Naive thymus-derived CD4-positive, alpha-beta T cell (primary cell): ENCODE results near the gene ZNF3. TPM values are rescaled to one million over a fixed set of nuclear protein-coding genes. Genes with fewer than 3 reads are reported as not detected.
A peak's percentile ranks its signal among the peaks of the same experiment; 100 is the strongest.

Experiments
- ATAC-seq: fragments of 150-1000 bp; cut with Tn5 transposase; 2 replicates; pipeline ENCODE4 v1.10.0; 2021; ENCODE audit warnings: mild to moderate bottlenecking, moderate library complexity
- CTCF ChIA-PET: fragments of 350-600 bp; sonication (Branson Sonifier 250); formaldehyde crosslinking; loops from one replicate; lab custom pipeline; 2021; ENCODE audit warnings: antibody characterized with exemption; lab: Charles Lee
- POLR2A ChIA-PET: fragments of 350-600 bp; sonication (Branson Sonifier 250); formaldehyde crosslinking; loops from one replicate; lab custom pipeline; 2021; ENCODE audit warnings: antibody characterized with exemption, inconsistent platforms; lab: Charles Lee
- DNase-seq, 9 donors: peaks; one replicate each; pipeline versions ENCODE4 v3.0.0 to v3.0.0-alpha.2; 2020 to 2022; ENCODE audit warnings: mixed read lengths in 1 of 9
- H3K27ac ChIP-seq: one replicate; pipeline ENCODE4 v1.7.0; 2013; ENCODE audit warnings: mild to moderate bottlenecking, low read depth, low read length, moderate library complexity
- H3K27me3 ChIP-seq, 2 donors: one replicate each; pipeline ENCODE4 v1.7.0; 2013; ENCODE audit warnings: low read length in 2 of 2, mild to moderate bottlenecking in 2 of 2, moderate library complexity in 2 of 2; ENCODE audit not compliant: control insufficient read depth in 2 of 2, insufficient read depth in 2 of 2
- H3K36me3 ChIP-seq, 3 experiments: 1 replicate in 2 of 3; 2 replicates in 1 of 3; pipeline ENCODE4 v1.7.0; 2013; ENCODE audit warnings: low read length in 3 of 3, mild to moderate bottlenecking in 3 of 3, moderate library complexity in 1 of 3; ENCODE audit not compliant: insufficient read depth in 3 of 3, control insufficient read depth in 2 of 3
- H3K4me1 ChIP-seq, 2 donors: one replicate each; pipeline ENCODE4 v1.7.0; 2013; ENCODE audit warnings: low read length in 2 of 2, mild to moderate bottlenecking in 2 of 2, moderate library complexity in 1 of 2; ENCODE audit not compliant: control insufficient read depth in 2 of 2, insufficient read depth in 2 of 2
- H3K4me3 ChIP-seq: 2 replicates; pipeline ENCODE4 v1.7.0; 2013; ENCODE audit warnings: mild to moderate bottlenecking, low read length
- H3K9me3 ChIP-seq, 3 experiments: 1 replicate in 2 of 3; 2 replicates in 1 of 3; pipeline ENCODE4 v1.7.0; 2013; ENCODE audit warnings: low read length in 3 of 3; ENCODE audit not compliant: control insufficient read depth in 2 of 3
- H3K27ac Mint-ChIP-seq, 9 donors: one replicate each; pipeline ENCODE4 v1.8.0; 2020 to 2022; ENCODE audit warnings: mixed read lengths in 9 of 9, mild to moderate bottlenecking in 8 of 9, moderate library complexity in 5 of 9, inconsistent platforms in 2 of 9
- H3K27me3 Mint-ChIP-seq, 5 donors: one replicate each; pipeline ENCODE4 v1.8.0; 2021 to 2022; ENCODE audit warnings: mixed read lengths in 5 of 5, mild to moderate bottlenecking in 1 of 5
- H3K36me3 Mint-ChIP-seq, 5 donors: one replicate each; pipeline ENCODE4 v1.8.0; 2020 to 2022; ENCODE audit warnings: mixed read lengths in 5 of 5, mild to moderate bottlenecking in 3 of 5, inconsistent platforms in 1 of 5
- H3K4me1 Mint-ChIP-seq, 7 donors: one replicate each; pipeline ENCODE4 v1.8.0; 2020 to 2022; ENCODE audit warnings: mixed read lengths in 7 of 7, mild to moderate bottlenecking in 3 of 7, inconsistent platforms in 1 of 7
- H3K4me3 Mint-ChIP-seq, 10 donors: one replicate each; pipeline ENCODE4 v1.8.0; 2020 to 2022; ENCODE audit warnings: mild to moderate bottlenecking in 10 of 10, mixed read lengths in 10 of 10, moderate library complexity in 6 of 10, inconsistent platforms in 2 of 10
- H3K9me3 Mint-ChIP-seq, 11 donors: one replicate each; pipeline ENCODE4 v1.8.0; 2020 to 2022; ENCODE audit warnings: mixed read lengths in 11 of 11, mild to moderate bottlenecking in 4 of 11, inconsistent platforms in 1 of 11, moderate library complexity in 1 of 11
- intact Hi-C, 2 donors: fragments of 100-400 bp; cut with micrococcal nuclease; formaldehyde crosslinking; loops; one replicate each; pipeline ENCODE4 v1.15.1; 2023
- polyA plus RNA-seq, 2 donors: library from polyadenylated mRNA; unstranded; fragments of 300-500 nt; fragmentation: Illumina TruSeq; gene quantifications; one replicate each; pipeline ENCODE4 v1.2.3, GENCODE V29; 2021
- total RNA-seq, 6 experiments: library from RNA in 5 of 6; stranded (reverse) in 5 of 6; gene quantifications; 1 replicate in 5 of 6; 2 replicates in 1 of 6; pipeline ENCODE4 v1.2.3 and lab custom pipeline; 2021 to 2026

Gene ZNF3
- total and polyA plus RNA-seq, 7 experiments from 2014 or later = 20.3 to 48.0 (median 35.0) TPM

- ATAC-seq (peak; percentile 95), DNase-seq (peak; percentile 80 to 95 (median 91))
- Mint-ChIP-seq H3K4me3 (peak within 1 kb of the TSS; percentile 95 to 100 (median 98)), H3K27ac (peak within 1 kb of the TSS; percentile 98 to 100 (median 99)), H3K9me3 (peaks cover 0 to 4% (median 0%) of the 10 kb centered on the region in 11 donors), H3K27me3 (no peaks in the 10 kb centered on the region), H3K4me1 (peaks cover 13 to 46% (median 26%) of the 10 kb centered on the region in 7 donors), H3K36me3 (peaks cover 0 to 12% (median 0%) of the 10 kb centered on the region in 5 donors)
- intact Hi-C loops = loop anchor here (1.0 to 2.0 kb wide), 12 partner anchors 8 to 412 kb away; partner anchors contain the start of genes AP4M1 (in 2 of the 2), CNPY4 (in 2 of the 2), LAMTOR4 (in 2 of the 2) and MCM7 (in 2 of the 2)
- Histone ChIP-seq H3K27me3 (no peaks in the 10 kb centered on the region), H3K4me3 (peak within 1 kb of the TSS; percentile 99), H3K9me3 (no peaks in the 10 kb centered on the region), H3K4me1 (peaks cover 20 to 25% of the 10 kb centered on the region in 2 donors), H3K36me3 (peaks cover 0 to 32% (median 0%) of the 10 kb centered on the region in 3 experiments), H3K27ac (peak within 1 kb of the TSS; percentile 98)
- ChIA-PET POLR2A (interaction anchor here (0.6 to 7.6 kb wide), 29 partner anchors 9 to 356 kb away, joined by 3 to 107 read pairs (median 5); partner anchors contain the start of genes AP4M1, COPS6, GAL3ST4 and GPC2), CTCF (interaction anchor here (0.7 kb wide), 1 partner anchor 149 kb away, joined by 3 read pairs; no protein-coding TSS in a partner anchor)
Measured at GRCh38 chr7:100126931-100127865, 45.7 kb upstream of the ZNF3 start, which contains the start of gene MBLAC1. Gene MBLAC1, plus strand, starts transcription at chr7:100126967. Its CDS starts 429 bp downstream, at chr7:100127396.

- no peak for DNase-seq
- Mint-ChIP-seq H3K27ac (peak overlapping the region; percentile 98 to 100 (median 99)), H3K4me3 (peak overlapping the region; percentile 95 to 100 (median 98)), H3K27me3 (no peaks in the 10 kb centered on the region), H3K36me3 (peaks cover 0 to 12% (median 0%) of the 10 kb centered on the region in 5 donors), H3K9me3 (peaks cover 0 to 4% (median 0%) of the 10 kb centered on the region in 11 donors), H3K4me1 (peaks cover 8 to 43% (median 26%) of the 10 kb centered on the region in 7 donors)
- intact Hi-C loops = loop anchor here (1.0 to 2.0 kb wide), 6 partner anchors 22 to 302 kb away; partner anchors contain the start of genes COPS6 (in 1 of the 2), LAMTOR4 (in 1 of the 2), MEPCE (in 1 of the 2) and ZCWPW1 (in 1 of the 2)
- no peaks in the 10 kb centered on the region for H3K27me3 ChIP-seq
- CTCF ChIA-PET = interaction anchor here (0.6 to 0.7 kb wide), 3 partner anchors 25 to 149 kb away, joined by 3 read pairs; no protein-coding TSS in a partner anchor
- peak overlapping the region; percentile 98 for H3K27ac ChIP-seq
- H3K4me3 ChIP-seq = peak overlapping the region; percentile 99
- no peaks in the 10 kb centered on the region for H3K9me3 ChIP-seq
- peaks cover 0 to 35% (median 0%) of the 10 kb centered on the region in 3 experiments for H3K36me3 ChIP-seq
- POLR2A ChIA-PET = interaction anchor here (0.6 to 7.6 kb wide), 20 partner anchors 9 to 356 kb away, joined by 3 to 107 read pairs (median 4); partner anchors contain the start of genes AP4M1, COPS6, GAL3ST4 and GPC2
- ATAC-seq = no peak
- peaks cover 20 to 25% of the 10 kb centered on the region in 2 donors for H3K4me1 ChIP-seq
Measured at GRCh38 chr7:100126239-100126930, 44.9 kb upstream of the ZNF3 start.

GRCh38 chr7:100124301-100125230 lies 43.0 kb upstream of the ZNF3 start:
- Mint-ChIP-seq H3K9me3 (peaks cover 0 to 4% (median 0%) of the 10 kb centered on the region in 11 donors), H3K4me1 (peaks cover 12 to 44% (median 32%) of the 10 kb centered on the region in 7 donors), H3K4me3 (peak overlapping the region; percentile 15 to 100 (median 96)), H3K36me3 (peaks cover 0 to 12% (median 0%) of the 10 kb centered on the region in 5 donors), H3K27me3 (no peaks in the 10 kb centered on the region), H3K27ac (peak overlapping the region; percentile 5 to 99 (median 82))
- ChIA-PET POLR2A (interaction anchor here (0.6 to 7.6 kb wide), 17 partner anchors 11 to 304 kb away, joined by 3 to 107 read pairs (median 4); partner anchors contain the start of genes AP4M1, GJC3, LAMTOR4 and MCM7), CTCF (no interaction called here)
- H3K4me1 ChIP-seq = peaks cover 23 to 24% of the 10 kb centered on the region in 2 donors
- H3K27me3 ChIP-seq = no peaks in the 10 kb centered on the region
- peaks cover 0 to 37% (median 0%) of the 10 kb centered on the region in 3 experiments for H3K36me3 ChIP-seq
- H3K4me3 ChIP-seq = no peak overlapping the region
- DNase-seq = no peak
- intact Hi-C loops = no loop called here
- H3K27ac ChIP-seq = no peak overlapping the region
- H3K9me3 ChIP-seq = no peaks in the 10 kb centered on the region
- ATAC-seq = no peak

- H3K36me3 Mint-ChIP-seq = peaks cover 0 to 12% (median 0%) of the 10 kb centered on the region in 5 donors
- peak overlapping the region in 5 of 9 donors; percentile 11 to 80 (median 60) for H3K27ac Mint-ChIP-seq
- intact Hi-C loops = no loop called here
- Histone ChIP-seq H3K9me3 (no peaks in the 10 kb centered on the region), H3K4me3 (no peak overlapping the region), H3K36me3 (peaks cover 0 to 38% (median 0%) of the 10 kb centered on the region in 3 experiments), H3K4me1 (peaks cover 22 to 26% of the 10 kb centered on the region in 2 donors), H3K27ac (no peak overlapping the region), H3K27me3 (no peaks in the 10 kb centered on the region)
- no peak for DNase-seq
- ATAC-seq = no peak
- no peaks in the 10 kb centered on the region for H3K27me3 Mint-ChIP-seq
- ChIA-PET POLR2A (interaction anchor here (1.0 to 7.6 kb wide), 5 partner anchors 22 to 100 kb away, joined by 3 to 107 read pairs (median 3); partner anchors contain the start of genes AP4M1, GPC2, MCM7 and STAG3), CTCF (interaction anchor here (0.7 kb wide), 1 partner anchor 9 kb away, joined by 3 read pairs; no protein-coding TSS in a partner anchor)
- peaks cover 0 to 7% (median 0%) of the 10 kb centered on the region in 11 donors for H3K9me3 Mint-ChIP-seq
- peak overlapping the region in 2 of 10 donors; percentile 26 to 50 for H3K4me3 Mint-ChIP-seq
- peaks cover 17 to 51% (median 40%) of the 10 kb centered on the region in 7 donors for H3K4me1 Mint-ChIP-seq
Measured at GRCh38 chr7:100122568-100122967, 41.0 kb upstream of the ZNF3 start.

- H3K27ac Mint-ChIP-seq = peak overlapping the region in 4 of 9 donors; percentile 5 to 80 (median 64)
- no peaks in the 10 kb centered on the region for H3K9me3 ChIP-seq
- peaks cover 22 to 26% of the 10 kb centered on the region in 2 donors for H3K4me1 ChIP-seq
- POLR2A ChIA-PET = interaction anchor here (1.0 to 7.6 kb wide), 4 partner anchors 21 to 100 kb away, joined by 3 to 107 read pairs (median 3); partner anchors contain the start of genes AP4M1 and MCM7
- no peak for DNase-seq
- H3K27me3 ChIP-seq = no peaks in the 10 kb centered on the region
- ATAC-seq = no peak
- peaks cover 17 to 51% (median 39%) of the 10 kb centered on the region in 7 donors for H3K4me1 Mint-ChIP-seq
- H3K36me3 Mint-ChIP-seq = peaks cover 0 to 12% (median 0%) of the 10 kb centered on the region in 5 donors
- H3K36me3 ChIP-seq = peaks cover 0 to 35% (median 0%) of the 10 kb centered on the region in 3 experiments
- H3K27me3 Mint-ChIP-seq = no peaks in the 10 kb centered on the region
- no peak overlapping the region for H3K27ac ChIP-seq
- no peak overlapping the region for H3K4me3 ChIP-seq
- H3K9me3 Mint-ChIP-seq = peaks cover 0 to 7% (median 0%) of the 10 kb centered on the region in 11 donors
- CTCF ChIA-PET = interaction anchor here (0.7 kb wide), 1 partner anchor 10 kb away, joined by 3 read pairs; no protein-coding TSS in a partner anchor
- intact Hi-C loops = no loop called here
- peak overlapping the region in 1 of 10 donors; percentile 25 for H3K4me3 Mint-ChIP-seq
Measured at GRCh38 chr7:100122067-100122466, 40.5 kb upstream of the ZNF3 start.
